Activated naive CD8-positive, alpha-beta T cell (primary cell): ENCODE measurements around the gene SNX13.
A peak's percentile ranks its signal among the peaks of the same experiment; 100 is the strongest.

Experiments used
- H3K27ac Mint-ChIP-seq: one replicate; pipeline ENCODE4 v1.8.0; 2021; ENCODE audit warnings: mixed read lengths
- H3K27me3 Mint-ChIP-seq: one replicate; pipeline ENCODE4 v1.8.0; 2021; ENCODE audit warnings: mixed read lengths
- H3K36me3 Mint-ChIP-seq: one replicate; pipeline ENCODE4 v1.8.0; 2021; ENCODE audit warnings: mixed read lengths
- H3K4me1 Mint-ChIP-seq: one replicate; pipeline ENCODE4 v1.8.0; 2021; ENCODE audit warnings: low read depth, mixed read lengths
- H3K4me3 Mint-ChIP-seq: one replicate; pipeline ENCODE4 v1.8.0; 2021; ENCODE audit warnings: mild to moderate bottlenecking, mixed read lengths
- H3K9me3 Mint-ChIP-seq: one replicate; pipeline ENCODE4 v1.8.0; 2021; ENCODE audit warnings: low read depth, mixed read lengths

SNX13 gene

GRCh38 chr7:17863095-17863808, 77.0 kb downstream of the SNX13 start:
- H3K9me3 Mint-ChIP-seq, result peaks cover 5% of the 10 kb centered on the region
- H3K4me1 Mint-ChIP-seq, result no peaks in the 10 kb centered on the region
- H3K27me3 Mint-ChIP-seq, result no peaks in the 10 kb centered on the region
- no peak overlapping the region for H3K27ac Mint-ChIP-seq
- peaks cover 63% of the 10 kb centered on the region for H3K36me3 Mint-ChIP-seq
- H3K4me3 Mint-ChIP-seq, result no peak overlapping the region

GRCh38 chr7:17856251-17856650, 84.0 kb downstream of the SNX13 start:
- Mint-ChIP-seq H3K4me3 (no peak overlapping the region), H3K9me3 (peaks cover 4% of the 10 kb centered on the region), H3K27ac (no peak overlapping the region), H3K27me3 (no peaks in the 10 kb centered on the region), H3K4me1 (peaks cover 10% of the 10 kb centered on the region), H3K36me3 (peaks cover 68% of the 10 kb centered on the region)

GRCh38 chr7:17855202-17855601, 85.1 kb downstream of the SNX13 start:
- Mint-ChIP-seq H3K27ac (no peak overlapping the region), H3K36me3 (peaks cover 61% of the 10 kb centered on the region), H3K9me3 (peaks cover 4% of the 10 kb centered on the region), H3K4me3 (no peak overlapping the region), H3K4me1 (peaks cover 10% of the 10 kb centered on the region), H3K27me3 (no peaks in the 10 kb centered on the region)

GRCh38 chr7:17854261-17855047, 85.8 kb downstream of the SNX13 start:
- Mint-ChIP-seq H3K9me3 (peaks cover 4% of the 10 kb centered on the region), H3K4me3 (no peak overlapping the region), H3K4me1 (peaks cover 10% of the 10 kb centered on the region), H3K27me3 (no peaks in the 10 kb centered on the region), H3K27ac (no peak overlapping the region), H3K36me3 (peaks cover 56% of the 10 kb centered on the region)

- Mint-ChIP-seq H3K36me3 (peaks cover 55% of the 10 kb centered on the region), H3K4me3 (no peak overlapping the region), H3K9me3 (peaks cover 4% of the 10 kb centered on the region), H3K27me3 (no peaks in the 10 kb centered on the region), H3K27ac (no peak overlapping the region), H3K4me1 (peaks cover 10% of the 10 kb centered on the region)
These were observed 87.9 kb downstream of the SNX13 start for GRCh38 chr7:17852361-17852760.

GRCh38 chr7:17849504-17849903, 90.8 kb downstream of the SNX13 start:
- Mint-ChIP-seq H3K4me1 (peaks cover 14% of the 10 kb centered on the region), H3K36me3 (peaks cover 49% of the 10 kb centered on the region), H3K27ac (no peak overlapping the region)

GRCh38 chr7:17848516-17848915, 91.8 kb downstream of the SNX13 start:
- Mint-ChIP-seq H3K27me3 (no peaks in the 10 kb centered on the region), H3K9me3 (no peaks in the 10 kb centered on the region), H3K4me3 (no peak overlapping the region), H3K4me1 (peaks cover 23% of the 10 kb centered on the region), H3K36me3 (peaks cover 56% of the 10 kb centered on the region), H3K27ac (no peak overlapping the region)

More at GRCh38 chr7:17849504-17849903, 90.8 kb downstream of the SNX13 start:
- Mint-ChIP-seq H3K9me3 (no peaks in the 10 kb centered on the region), H3K27me3 (no peaks in the 10 kb centered on the region), H3K4me3 (no peak overlapping the region)

GRCh38 chr7:17846935-17847334, 93.4 kb downstream of the SNX13 start:
- peaks cover 54% of the 10 kb centered on the region for H3K36me3 Mint-ChIP-seq
- H3K27me3 Mint-ChIP-seq, result no peaks in the 10 kb centered on the region
- H3K4me1 Mint-ChIP-seq, result peaks cover 26% of the 10 kb centered on the region
- H3K4me3 Mint-ChIP-seq, result no peak overlapping the region
- H3K9me3 Mint-ChIP-seq, result no peaks in the 10 kb centered on the region
- no peak overlapping the region for H3K27ac Mint-ChIP-seq

- Mint-ChIP-seq H3K4me3 (no peak overlapping the region), H3K4me1 (peaks cover 24% of the 10 kb centered on the region), H3K36me3 (peaks cover 49% of the 10 kb centered on the region), H3K9me3 (no peaks in the 10 kb centered on the region), H3K27me3 (no peaks in the 10 kb centered on the region), H3K27ac (no peak overlapping the region)
These were observed 95.1 kb downstream of the SNX13 start for GRCh38 chr7:17845197-17845547.

GRCh38 chr7:17844514-17845196, 95.6 kb downstream of the SNX13 start:
- no peak overlapping the region for H3K4me3 Mint-ChIP-seq
- H3K9me3 Mint-ChIP-seq, result no peaks in the 10 kb centered on the region
- H3K4me1 Mint-ChIP-seq, result peaks cover 24% of the 10 kb centered on the region
- H3K27me3 Mint-ChIP-seq, result no peaks in the 10 kb centered on the region
- peaks cover 48% of the 10 kb centered on the region for H3K36me3 Mint-ChIP-seq
- no peak overlapping the region for H3K27ac Mint-ChIP-seq

- H3K36me3 Mint-ChIP-seq, result peaks cover 45% of the 10 kb centered on the region
- H3K4me3 Mint-ChIP-seq, result no peak overlapping the region
- H3K27ac Mint-ChIP-seq, result peak overlapping the region; percentile 22
- H3K27me3 Mint-ChIP-seq, result no peaks in the 10 kb centered on the region
- H3K9me3 Mint-ChIP-seq, result no peaks in the 10 kb centered on the region
- H3K4me1 Mint-ChIP-seq, result peaks cover 24% of the 10 kb centered on the region
These were observed 96.3 kb downstream of the SNX13 start for GRCh38 chr7:17844022-17844421.

- Mint-ChIP-seq H3K27ac (no peak overlapping the region), H3K36me3 (peaks cover 43% of the 10 kb centered on the region), H3K9me3 (no peaks in the 10 kb centered on the region), H3K4me3 (no peak overlapping the region), H3K4me1 (peaks cover 24% of the 10 kb centered on the region), H3K27me3 (no peaks in the 10 kb centered on the region)
These were observed 97.3 kb downstream of the SNX13 start for GRCh38 chr7:17843041-17843440.

GRCh38 chr7:17832820-17833355, 107.4 kb downstream of the SNX13 start:
- no peak overlapping the region for H3K4me3 Mint-ChIP-seq
- peaks cover 13% of the 10 kb centered on the region for H3K36me3 Mint-ChIP-seq
- no peaks in the 10 kb centered on the region for H3K9me3 Mint-ChIP-seq
- no peak overlapping the region for H3K27ac Mint-ChIP-seq
- no peaks in the 10 kb centered on the region for H3K4me1 Mint-ChIP-seq
- no peaks in the 10 kb centered on the region for H3K27me3 Mint-ChIP-seq

GRCh38 chr7:17832242-17832641, 108.1 kb downstream of the SNX13 start:
- Mint-ChIP-seq H3K9me3 (no peaks in the 10 kb centered on the region), H3K4me1 (no peaks in the 10 kb centered on the region), H3K4me3 (no peak overlapping the region), H3K27me3 (no peaks in the 10 kb centered on the region), H3K36me3 (peaks cover 15% of the 10 kb centered on the region), H3K27ac (no peak overlapping the region)

- Mint-ChIP-seq H3K4me3 (no peak overlapping the region), H3K27me3 (no peaks in the 10 kb centered on the region), H3K4me1 (no peaks in the 10 kb centered on the region), H3K36me3 (peaks cover 19% of the 10 kb centered on the region), H3K27ac (no peak overlapping the region), H3K9me3 (no peaks in the 10 kb centered on the region)
These were observed 110.1 kb downstream of the SNX13 start for GRCh38 chr7:17830206-17830605.
